GM23338 (cell line): ENCODE data around the gene PSMD6. TPM values are rescaled to one million over a fixed set of nuclear protein-coding genes. Genes with fewer than 3 reads are reported as not detected.

Source experiments
- ATAC-seq: fragments of 200-7000 bp; cut with Tn5 transposase; 3 replicates; pipeline ENCODE4 v1.9.1; 2020
- DNase-seq: peaks from one replicate; pipeline ENCODE4 v3.0.0-alpha.2; 2015; ENCODE audit warnings: low spot score
- H2AFZ ChIP-seq: fragments of 200-600 bp; sonication (generic); 2 replicates; pipeline ENCODE4 v1.8.0; 2016; ENCODE audit warnings: antibody characterized with exemption, mild to moderate bottlenecking, moderate library complexity
- H3F3A ChIP-seq: fragments of 200-600 bp; sonication (generic); replicated peaks from 2 replicates; pipeline ENCODE4 v1.8.0; 2017; ENCODE audit warnings: antibody characterized with exemption, mixed run types, low read depth
- H3K27ac ChIP-seq: fragments of 200-600 bp; sonication (generic); 2 replicates; pipeline ENCODE4 v1.6.1; 2016; ENCODE audit warnings: low read depth
- H3K27me3 ChIP-seq: fragments of 200-600 bp; sonication (generic); 2 replicates; pipeline ENCODE4 v1.8.0; 2016; ENCODE audit warnings: mild to moderate bottlenecking, mixed run types, moderate library complexity; ENCODE audit not compliant: insufficient read depth
- H3K36me3 ChIP-seq: fragments of 200-600 bp; sonication (generic); 2 replicates; pipeline ENCODE4 v1.8.0; 2016; ENCODE audit warnings: mild to moderate bottlenecking; ENCODE audit not compliant: insufficient read depth
- H3K4me1 ChIP-seq: fragments of 200-600 bp; sonication (generic); 2 replicates; pipeline ENCODE4 v1.8.0; 2016; ENCODE audit warnings: mild to moderate bottlenecking, moderate library complexity; ENCODE audit not compliant: insufficient read depth
- H3K4me2 ChIP-seq: fragments of 200-600 bp; sonication (generic); 2 replicates; pipeline ENCODE4 v1.7.1; 2017; ENCODE audit warnings: mixed run types
- H3K4me3 ChIP-seq: fragments of 200-600 bp; sonication (generic); 2 replicates; pipeline ENCODE4 v1.6.1; 2016; ENCODE audit warnings: mixed run types
- H3K79me2 ChIP-seq: fragments of 200-600 bp; sonication (generic); replicated peaks from 2 replicates; pipeline ENCODE4 v1.8.0; 2017; ENCODE audit warnings: mild to moderate bottlenecking; ENCODE audit not compliant: insufficient read depth
- H3K9me2 ChIP-seq: fragments of 200-600 bp; sonication (generic); 2 replicates; pipeline ENCODE4 v1.8.0; 2017; ENCODE audit not compliant: insufficient read depth
- H4K20me1 ChIP-seq: fragments of 200-600 bp; sonication (generic); replicated peaks from 2 replicates; pipeline ENCODE4 v1.8.0; 2017; ENCODE audit warnings: mild to moderate bottlenecking; ENCODE audit not compliant: insufficient read depth
- H3K27ac Mint-ChIP-seq: 2 replicates; pipeline ENCODE4 v1.8.0; 2020; ENCODE audit warnings: inconsistent platforms, mild to moderate bottlenecking, moderate library complexity, mixed read lengths
- H3K27me3 Mint-ChIP-seq: 3 replicates; pipeline ENCODE4 v1.8.0; 2022; ENCODE audit warnings: low read depth, mild to moderate bottlenecking, moderate library complexity, mixed read lengths, inconsistent platforms; ENCODE audit not compliant: insufficient read depth, poor library complexity
- H3K36me3 Mint-ChIP-seq: 3 replicates; pipeline ENCODE4 v1.8.0; 2021; ENCODE audit warnings: low read depth, mild to moderate bottlenecking, inconsistent platforms, moderate library complexity, mixed read lengths
- H3K4me1 Mint-ChIP-seq: 3 replicates; pipeline ENCODE4 v1.8.0; 2020; ENCODE audit warnings: mild to moderate bottlenecking, inconsistent platforms, mixed read lengths
- H3K4me3 Mint-ChIP-seq: 3 replicates; pipeline ENCODE4 v1.8.0; 2021; ENCODE audit warnings: moderate library complexity, mild to moderate bottlenecking, inconsistent platforms, mixed read lengths
- H3K9me3 Mint-ChIP-seq: 3 replicates; pipeline ENCODE4 v1.8.0; 2020; ENCODE audit warnings: moderate library complexity, mild to moderate bottlenecking, inconsistent platforms, mixed read lengths
- EZH2 ChIP-seq: fragments of 200-600 bp; sonication (generic); IDR thresholded peaks from one replicate; pipeline ENCODE4 v1.8.0; 2017; ENCODE audit warnings: antibody characterized with exemption, mild to moderate bottlenecking, low read depth; ENCODE audit not compliant: unreplicated experiment
- EZH2phosphoT487 ChIP-seq: fragments of 200-600 bp; sonication (generic); IDR thresholded peaks from one replicate; pipeline ENCODE4 v1.8.1; 2018; ENCODE audit warnings: antibody characterized with exemption; ENCODE audit not compliant: unreplicated experiment
- JUNB ChIP-seq: IDR thresholded peaks from one replicate; pipeline ENCODE4 v1.6.1; 2016; ENCODE audit warnings: antibody characterized with exemption; ENCODE audit not compliant: unreplicated experiment
- NANOG ChIP-seq: IDR thresholded peaks from 2 replicates; pipeline ENCODE4 v1.6.1; 2016; ENCODE audit warnings: antibody characterized with exemption, borderline replicate concordance
- POLR2AphosphoS5 ChIP-seq: IDR thresholded peaks from 2 replicates; pipeline ENCODE4 v1.6.1; 2016; ENCODE audit warnings: antibody characterized with exemption, low read depth
- STAT1 ChIP-seq: IDR thresholded peaks from one replicate; pipeline ENCODE4 v1.6.1; 2016; ENCODE audit warnings: antibody characterized with exemption; ENCODE audit not compliant: unreplicated experiment
- ZNF114 ChIP-seq: fragments of 250-450 bp; sonication (Bioruptor Pico); IDR thresholded peaks from 2 replicates; pipeline ENCODE4 v1.5.0; 2020; ENCODE audit warnings: mild to moderate bottlenecking, moderate library complexity
- ZNF331 ChIP-seq: fragments of 250-450 bp; sonication (Bioruptor Pico); IDR thresholded peaks from 2 replicates; pipeline ENCODE4 v1.5.0; 2020; ENCODE audit warnings: low read depth, mild to moderate bottlenecking, moderate library complexity
- polyA plus RNA-seq: library from polyadenylated mRNA; unstranded; fragments of >200 nt; fragmentation: Nextera tagmentation; extraction: Ambion mirVana; gene quantifications from 2 replicates; pipeline ENCODE4 v1.2.1, GENCODE V29; 2016
- total RNA-seq: library from RNA; depleted of rRNA; stranded (reverse); fragments of >200 nt; shearing (Covaris generic); gene quantifications from 2 replicates; pipeline ENCODE4 v1.2.3, GENCODE V29; 2014
- TF ChIP-seq, protein P1 (sequence below): fragments of 250-450 bp; sonication (Bioruptor Pico); IDR thresholded peaks from 2 replicates; pipeline ENCODE4 v1.5.0; 2020; ENCODE audit warnings: mild to moderate bottlenecking, moderate library complexity

PSMD6 gene
- total and polyA plus RNA-seq, 2 experiments from 2014 or later: 98.1 to 205 TPM

DNA sequence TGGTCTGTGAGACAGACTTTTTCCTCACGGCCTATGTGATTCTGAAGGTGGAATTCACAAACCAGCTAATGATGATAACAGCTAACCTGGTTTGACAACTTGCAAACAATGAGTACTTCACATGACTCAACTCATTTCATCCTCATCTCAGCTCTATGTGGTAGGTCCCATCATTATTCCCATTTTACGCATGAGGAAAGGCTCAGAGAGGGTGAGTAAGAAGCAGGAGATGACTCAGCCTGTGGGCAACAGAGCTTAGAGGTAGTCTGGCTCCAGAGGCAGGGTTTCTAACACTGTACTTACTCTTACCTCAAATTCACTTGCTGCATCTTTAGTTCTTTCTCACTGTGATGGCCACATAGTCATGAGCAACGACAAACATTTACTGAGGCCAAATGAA lies 25.8 kb upstream of the PSMD6 start (continued):
- TF ChIP-seq, protein P1, sequence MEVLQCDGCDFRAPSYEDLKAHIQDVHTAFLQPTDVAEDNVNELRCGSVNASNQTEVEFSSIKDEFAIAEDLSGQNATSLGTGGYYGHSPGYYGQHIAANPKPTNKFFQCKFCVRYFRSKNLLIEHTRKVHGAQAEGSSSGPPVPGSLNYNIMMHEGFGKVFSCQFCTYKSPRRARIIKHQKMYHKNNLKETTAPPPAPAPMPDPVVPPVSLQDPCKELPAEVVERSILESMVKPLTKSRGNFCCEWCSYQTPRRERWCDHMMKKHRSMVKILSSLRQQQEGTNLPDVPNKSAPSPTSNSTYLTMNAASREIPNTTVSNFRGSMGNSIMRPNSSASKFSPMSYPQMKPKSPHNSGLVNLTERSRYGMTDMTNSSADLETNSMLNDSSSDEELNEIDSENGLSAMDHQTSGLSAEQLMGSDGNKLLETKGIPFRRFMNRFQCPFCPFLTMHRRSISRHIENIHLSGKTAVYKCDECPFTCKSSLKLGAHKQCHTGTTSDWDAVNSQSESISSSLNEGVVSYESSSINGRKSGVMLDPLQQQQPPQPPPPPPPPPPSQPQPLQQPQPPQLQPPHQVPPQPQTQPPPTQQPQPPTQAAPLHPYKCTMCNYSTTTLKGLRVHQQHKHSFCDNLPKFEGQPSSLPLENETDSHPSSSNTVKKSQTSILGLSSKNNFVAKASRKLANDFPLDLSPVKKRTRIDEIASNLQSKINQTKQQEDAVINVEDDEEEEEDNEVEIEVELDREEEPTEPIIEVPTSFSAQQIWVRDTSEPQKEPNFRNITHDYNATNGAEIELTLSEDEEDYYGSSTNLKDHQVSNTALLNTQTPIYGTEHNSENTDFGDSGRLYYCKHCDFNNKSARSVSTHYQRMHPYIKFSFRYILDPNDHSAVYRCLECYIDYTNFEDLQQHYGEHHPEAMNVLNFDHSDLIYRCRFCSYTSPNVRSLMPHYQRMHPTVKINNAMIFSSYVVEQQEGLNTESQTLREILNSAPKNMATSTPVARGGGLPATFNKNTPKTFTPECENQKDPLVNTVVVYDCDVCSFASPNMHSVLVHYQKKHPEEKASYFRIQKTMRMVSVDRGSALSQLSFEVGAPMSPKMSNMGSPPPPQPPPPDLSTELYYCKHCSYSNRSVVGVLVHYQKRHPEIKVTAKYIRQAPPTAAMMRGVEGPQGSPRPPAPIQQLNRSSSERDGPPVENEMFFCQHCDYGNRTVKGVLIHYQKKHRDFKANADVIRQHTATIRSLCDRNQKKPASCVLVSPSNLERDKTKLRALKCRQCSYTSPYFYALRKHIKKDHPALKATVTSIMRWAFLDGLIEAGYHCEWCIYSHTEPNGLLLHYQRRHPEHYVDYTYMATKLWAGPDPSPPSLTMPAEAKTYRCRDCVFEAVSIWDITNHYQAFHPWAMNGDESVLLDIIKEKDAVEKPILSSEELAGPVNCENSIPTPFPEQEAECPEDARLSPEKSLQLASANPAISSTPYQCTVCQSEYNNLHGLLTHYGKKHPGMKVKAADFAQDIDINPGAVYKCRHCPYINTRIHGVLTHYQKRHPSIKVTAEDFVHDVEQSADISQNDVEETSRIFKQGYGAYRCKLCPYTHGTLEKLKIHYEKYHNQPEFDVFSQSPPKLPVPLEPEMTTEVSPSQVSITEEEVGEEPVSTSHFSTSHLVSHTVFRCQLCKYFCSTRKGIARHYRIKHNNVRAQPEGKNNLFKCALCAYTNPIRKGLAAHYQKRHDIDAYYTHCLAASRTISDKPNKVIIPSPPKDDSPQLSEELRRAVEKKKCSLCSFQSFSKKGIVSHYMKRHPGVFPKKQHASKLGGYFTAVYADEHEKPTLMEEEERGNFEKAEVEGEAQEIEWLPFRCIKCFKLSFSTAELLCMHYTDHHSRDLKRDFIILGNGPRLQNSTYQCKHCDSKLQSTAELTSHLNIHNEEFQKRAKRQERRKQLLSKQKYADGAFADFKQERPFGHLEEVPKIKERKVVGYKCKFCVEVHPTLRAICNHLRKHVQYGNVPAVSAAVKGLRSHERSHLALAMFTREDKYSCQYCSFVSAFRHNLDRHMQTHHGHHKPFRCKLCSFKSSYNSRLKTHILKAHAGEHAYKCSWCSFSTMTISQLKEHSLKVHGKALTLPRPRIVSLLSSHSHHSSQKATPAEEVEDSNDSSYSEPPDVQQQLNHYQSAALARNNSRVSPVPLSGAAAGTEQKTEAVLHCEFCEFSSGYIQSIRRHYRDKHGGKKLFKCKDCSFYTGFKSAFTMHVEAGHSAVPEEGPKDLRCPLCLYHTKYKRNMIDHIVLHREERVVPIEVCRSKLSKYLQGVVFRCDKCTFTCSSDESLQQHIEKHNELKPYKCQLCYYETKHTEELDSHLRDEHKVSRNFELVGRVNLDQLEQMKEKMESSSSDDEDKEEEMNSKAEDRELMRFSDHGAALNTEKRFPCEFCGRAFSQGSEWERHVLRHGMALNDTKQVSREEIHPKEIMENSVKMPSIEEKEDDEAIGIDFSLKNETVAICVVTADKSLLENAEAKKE (CRISPR knock-in tag): no peak

DNA sequence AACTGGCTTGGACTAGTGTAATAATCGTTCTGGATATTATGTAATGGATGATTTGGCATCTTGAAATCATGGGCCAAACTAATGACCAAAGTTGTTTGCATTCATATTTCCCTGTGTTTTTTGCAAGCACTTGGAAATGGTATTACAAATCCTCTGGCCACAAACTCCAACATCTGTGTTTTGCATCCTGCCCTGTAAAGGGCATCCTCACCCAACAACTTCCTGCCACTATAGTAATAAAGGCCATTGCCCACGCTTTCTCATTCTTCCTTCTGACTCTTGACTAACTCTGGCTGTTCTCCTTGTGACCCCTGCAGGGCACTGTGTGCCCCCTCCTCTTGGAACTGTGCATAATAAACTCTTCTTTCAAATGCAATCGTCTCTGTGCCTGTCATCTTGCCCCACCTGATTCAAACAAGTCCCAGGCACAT lies 25.4 kb upstream of the PSMD6 start:
- ATAC-seq: peak; percentile 49
- H3K4me2 ChIP-seq: peak overlapping the region; percentile 61
- no peak overlapping the region for H3K27ac Mint-ChIP-seq
- TF ChIP-seq, protein P1 (CRISPR knock-in tag): no peak
- no peak for TF ChIP-seq EZH2
- no peak for TF ChIP-seq JUNB
- no peak for TF ChIP-seq NANOG
- no peak for TF ChIP-seq POLR2AphosphoS5
- TF ChIP-seq STAT1: no peak
- no peak for TF ChIP-seq ZNF114 (CRISPR knock-in tag)
- no peak for TF ChIP-seq EZH2phosphoT487
- TF ChIP-seq ZNF331 (CRISPR knock-in tag): no peak

More for the DNA sequence above, 25.4 kb upstream of the PSMD6 start:
- H3K4me1 Mint-ChIP-seq: peaks cover 30% of the 10 kb centered on the region
- peak; percentile 22 for DNase-seq
- no peaks in the 10 kb centered on the region for H3K9me3 Mint-ChIP-seq
- Histone ChIP-seq H3K4me3 (no peak overlapping the region), H3K36me3 (no peaks in the 10 kb centered on the region), H3K27ac (no peak overlapping the region), H3K79me2 (no peaks in the 10 kb centered on the region), H3K9me2 (no peaks in the 10 kb centered on the region), H2AFZ (peak overlapping the region; percentile 84; the same call in 1 of the 2 replicates), H3F3A (no peaks in the 10 kb centered on the region), H3K27me3 (no peaks in the 10 kb centered on the region), H3K4me1 (peaks cover 27% of the 10 kb centered on the region), H4K20me1 (no peaks in the 10 kb centered on the region)
- H3K27me3 Mint-ChIP-seq: no peaks in the 10 kb centered on the region
- H3K36me3 Mint-ChIP-seq: no peaks in the 10 kb centered on the region
- no peak overlapping the region; the same call in 2 of the 3 replicates for H3K4me3 Mint-ChIP-seq
